Ectodermal cell (in vitro differentiated cells): ENCODE data around the gene GPR17.

Experiments used
- H3K27ac ChIP-seq: 2 replicates; pipeline ENCODE4 v1.7.0; 2013; ENCODE audit warnings: mild to moderate bottlenecking, low read depth, low read length; ENCODE audit not compliant: insufficient read depth, poor library complexity, severe bottlenecking
- H3K27me3 ChIP-seq: 2 replicates; pipeline ENCODE4 v1.7.0; 2013; ENCODE audit warnings: mild to moderate bottlenecking, low read length; ENCODE audit not compliant: insufficient read depth, control insufficient read depth, poor library complexity, severe bottlenecking
- H3K36me3 ChIP-seq: one replicate; pipeline ENCODE4 v1.7.0; 2013; ENCODE audit warnings: low read length; ENCODE audit not compliant: control insufficient read depth, insufficient read depth
- H3K4me1 ChIP-seq: one replicate; pipeline ENCODE4 v1.7.0; 2013; ENCODE audit warnings: low read length; ENCODE audit not compliant: control insufficient read depth, insufficient read depth
- H3K4me3 ChIP-seq: 2 replicates; pipeline ENCODE4 v1.7.0; 2013; ENCODE audit warnings: low read depth, low read length, control low read depth; ENCODE audit not compliant: insufficient read depth
- H3K9me3 ChIP-seq: 2 replicates; pipeline ENCODE4 v1.7.0; 2013; ENCODE audit warnings: mild to moderate bottlenecking, low read length, moderate library complexity; ENCODE audit not compliant: control insufficient read depth
- WGBS, 2 experiments: methylation state at CpG; one replicate each; pipeline ENCODE4 v1.1.7; 2013; ENCODE audit warnings: missing lambda C conversion rate in 2 of 2; 5-methylcytosine and 5-hydroxymethylcytosine counted together

GPR17 gene

GRCh38 chr2:127636248-127637235 is 9.4 kb upstream of the GPR17 start:
- H3K27me3 ChIP-seq = no peaks in the 10 kb centered on the region
- no peaks in the 10 kb centered on the region for H3K36me3 ChIP-seq
- WGBS, 2 experiments = 94 to 96% methylated on average over 33 of the region's 33 CpGs
- H3K4me3 ChIP-seq = no peak overlapping the region
- no peak overlapping the region for H3K27ac ChIP-seq
- peaks cover 11% of the 10 kb centered on the region for H3K4me1 ChIP-seq
- H3K9me3 ChIP-seq = no peaks in the 10 kb centered on the region

GRCh38 chr2:127637236-127637630 is 8.7 kb upstream of the GPR17 start:
- peaks cover 11% of the 10 kb centered on the region for H3K4me1 ChIP-seq
- H3K36me3 ChIP-seq = no peaks in the 10 kb centered on the region
- 78 to 81% methylated on average over 13 of the region's 13 CpGs for WGBS, 2 experiments
- no peak overlapping the region for H3K4me3 ChIP-seq
- H3K9me3 ChIP-seq = no peaks in the 10 kb centered on the region
- H3K27ac ChIP-seq = peak overlapping the region; percentile 23
- no peaks in the 10 kb centered on the region for H3K27me3 ChIP-seq

- Histone ChIP-seq H3K4me3 (no peak overlapping the region), H3K27me3 (no peaks in the 10 kb centered on the region), H3K9me3 (no peaks in the 10 kb centered on the region), H3K27ac (peak overlapping the region; percentile 23), H3K36me3 (no peaks in the 10 kb centered on the region), H3K4me1 (peaks cover 11% of the 10 kb centered on the region)
- 50 to 54% methylated on average over 8 of the region's 8 CpGs for WGBS, 2 experiments
Measured at GRCh38 chr2:127637725-127638252, 8.2 kb upstream of the GPR17 start.

DNA sequence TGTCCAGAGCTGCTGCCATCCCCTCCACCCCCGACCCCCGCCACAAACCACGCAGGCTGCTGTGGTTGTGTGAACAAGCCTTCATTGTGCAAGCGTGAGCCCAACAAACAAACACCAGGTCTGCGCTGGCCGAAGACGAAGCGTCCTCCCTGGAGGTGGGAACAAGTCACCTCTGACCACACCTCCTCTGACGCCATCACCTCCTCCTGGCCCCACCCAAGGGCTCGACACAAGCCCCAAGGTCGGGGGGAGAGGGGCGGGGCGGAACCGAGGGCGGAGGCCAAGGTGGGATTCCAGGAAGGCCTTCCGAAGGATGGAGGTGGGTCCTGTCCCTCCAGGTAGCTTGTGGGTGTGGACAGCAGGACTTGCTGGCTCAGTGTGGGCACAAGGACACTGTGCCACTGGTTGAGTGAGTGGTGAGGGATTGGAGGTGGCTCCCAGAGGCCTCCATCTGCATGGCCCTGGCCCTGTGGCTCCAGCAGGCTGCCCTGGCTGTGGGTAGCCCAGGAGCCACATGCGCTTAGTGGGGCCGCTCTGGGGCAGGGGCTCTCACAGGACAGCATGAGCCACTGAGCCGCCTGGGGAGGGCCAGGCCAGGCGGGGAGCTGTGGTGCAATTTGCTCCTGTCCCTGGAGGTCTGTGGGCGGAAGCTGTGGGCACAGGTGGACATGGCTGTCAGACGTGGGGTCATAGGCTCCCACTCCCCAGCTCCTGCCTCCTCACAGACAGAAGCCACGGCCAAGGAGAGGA is 7.4 kb upstream of the GPR17 start:
- 72 to 76% methylated on average over 23 of the region's 23 CpGs for WGBS, 2 experiments
- Histone ChIP-seq H3K27ac (no peak overlapping the region), H3K4me3 (no peak overlapping the region), H3K36me3 (no peaks in the 10 kb centered on the region), H3K27me3 (no peaks in the 10 kb centered on the region), H3K9me3 (no peaks in the 10 kb centered on the region), H3K4me1 (peaks cover 11% of the 10 kb centered on the region)

- WGBS, 2 experiments = 92 to 93% methylated on average over 13 of the region's 13 CpGs
- no peak overlapping the region for H3K27ac ChIP-seq
- H3K36me3 ChIP-seq = no peaks in the 10 kb centered on the region
Measured at GRCh38 chr2:127639111-127639474, 6.9 kb upstream of the GPR17 start.

DNA sequence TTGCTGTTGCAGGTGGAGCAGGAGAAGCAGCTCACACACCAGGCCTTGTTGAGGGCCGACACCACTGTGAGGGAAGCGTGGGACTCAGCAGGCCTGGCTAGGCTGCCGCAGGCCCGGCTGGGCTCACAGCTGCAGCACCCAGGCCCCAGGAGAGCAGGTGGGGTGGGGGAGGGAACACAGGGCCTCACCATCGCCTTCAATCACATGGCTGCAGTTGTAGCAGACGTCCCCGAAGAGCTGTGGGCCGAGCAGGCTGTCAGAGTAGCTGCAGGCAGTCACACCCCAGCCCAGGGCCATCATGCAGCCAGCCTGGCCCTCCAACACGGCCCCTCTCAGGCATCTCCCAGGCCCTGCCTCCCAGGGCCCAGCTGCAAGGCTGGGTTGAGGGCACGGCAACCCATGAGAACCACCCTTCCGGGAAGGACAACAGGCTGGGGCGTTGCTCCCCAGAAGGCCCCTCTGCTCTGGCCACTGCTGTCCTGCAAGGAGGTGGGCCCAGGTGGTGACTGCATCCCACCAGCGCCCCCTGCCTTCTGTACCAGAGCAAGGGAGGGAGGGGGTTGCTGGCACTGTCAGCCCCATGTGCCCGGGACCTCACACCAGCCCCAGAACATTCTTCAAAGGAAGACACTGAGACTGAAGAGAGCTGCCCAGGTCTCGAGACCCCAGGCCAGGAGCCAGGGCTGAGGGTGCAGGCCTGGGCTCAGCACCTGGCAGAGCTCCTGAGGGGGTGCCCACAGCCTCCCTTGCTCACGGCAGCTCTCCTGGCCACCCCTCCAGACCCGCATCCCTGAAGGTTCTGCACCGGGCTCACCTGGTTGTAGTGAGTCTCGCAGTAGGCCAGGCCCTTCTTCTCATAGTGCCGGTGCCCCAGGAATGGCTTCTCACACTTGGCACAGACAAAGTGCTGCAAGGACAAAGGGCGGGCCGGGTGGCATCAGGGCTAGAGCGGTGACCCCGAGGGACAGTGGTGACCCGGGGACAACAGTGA is 5.6 kb upstream of the GPR17 start:
- H3K27me3 ChIP-seq = no peaks in the 10 kb centered on the region
- 87 to 88% methylated on average over 25 of the region's 25 CpGs for WGBS, 2 experiments
- no peak overlapping the region for H3K4me3 ChIP-seq
- no peaks in the 10 kb centered on the region for H3K36me3 ChIP-seq
- no peak overlapping the region for H3K27ac ChIP-seq
- H3K4me1 ChIP-seq = peaks cover 17% of the 10 kb centered on the region
- no peaks in the 10 kb centered on the region for H3K9me3 ChIP-seq

More at GRCh38 chr2:127639111-127639474, 6.9 kb upstream of the GPR17 start:
- H3K9me3 ChIP-seq = no peaks in the 10 kb centered on the region
- no peaks in the 10 kb centered on the region for H3K27me3 ChIP-seq
- peaks cover 15% of the 10 kb centered on the region for H3K4me1 ChIP-seq
- H3K4me3 ChIP-seq = no peak overlapping the region

- H3K4me1 ChIP-seq = peaks cover 24% of the 10 kb centered on the region
- no peak overlapping the region for H3K4me3 ChIP-seq
- no peaks in the 10 kb centered on the region for H3K27me3 ChIP-seq
- H3K9me3 ChIP-seq = no peaks in the 10 kb centered on the region
- WGBS, 2 experiments = 88 to 95% methylated on average over 6 of the region's 6 CpGs
- H3K36me3 ChIP-seq = no peaks in the 10 kb centered on the region
- no peak overlapping the region for H3K27ac ChIP-seq
Measured at GRCh38 chr2:127641133-127641532, 4.8 kb upstream of the GPR17 start.

DNA sequence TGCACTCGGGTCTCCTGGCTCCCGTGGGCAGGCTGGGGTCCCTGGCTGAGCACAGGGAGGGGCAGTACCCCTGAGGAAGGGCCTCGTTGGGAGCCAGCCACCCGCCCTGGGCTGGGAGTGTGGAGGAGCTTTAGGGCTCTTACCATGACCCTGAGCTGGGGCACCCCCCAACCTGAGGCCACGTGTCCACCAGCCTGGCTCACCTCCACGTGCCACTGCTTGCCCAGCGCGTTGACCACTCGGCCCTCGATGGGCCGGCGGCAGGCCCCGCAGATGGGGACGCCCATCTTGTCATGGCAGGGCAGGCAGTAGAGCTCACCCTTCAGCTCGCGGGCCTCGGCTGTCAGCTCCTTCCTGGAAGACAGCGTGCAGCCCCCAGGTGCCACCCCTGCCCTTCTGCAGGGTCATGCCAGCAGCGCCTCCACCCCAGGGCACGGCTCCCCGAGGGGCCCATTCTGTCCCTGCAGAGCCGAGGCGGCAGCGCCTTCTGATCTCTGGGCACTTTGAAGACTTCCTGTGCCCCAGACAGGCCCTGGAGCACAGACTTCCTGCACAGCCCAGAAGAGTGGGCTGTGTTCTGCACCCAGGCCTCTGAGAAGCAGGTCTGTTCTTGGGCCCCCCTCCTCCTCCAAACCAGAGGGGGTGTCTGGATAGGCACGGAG is 4.0 kb upstream of the GPR17 start:
- H3K9me3 ChIP-seq = no peaks in the 10 kb centered on the region
- H3K27ac ChIP-seq = no peak overlapping the region
- H3K36me3 ChIP-seq = no peaks in the 10 kb centered on the region
- H3K4me3 ChIP-seq = no peak overlapping the region
- WGBS, 2 experiments = 93 to 95% methylated on average over 24 to 25 of the region's 25 CpGs
- H3K27me3 ChIP-seq = no peaks in the 10 kb centered on the region
- peaks cover 24% of the 10 kb centered on the region for H3K4me1 ChIP-seq

- no peaks in the 10 kb centered on the region for H3K9me3 ChIP-seq
- H3K27ac ChIP-seq = no peak overlapping the region
- no peaks in the 10 kb centered on the region for H3K27me3 ChIP-seq
- WGBS, 2 experiments = 91 to 92% methylated on average over 17 of the region's 17 CpGs
- no peak overlapping the region for H3K4me3 ChIP-seq
- H3K36me3 ChIP-seq = no peaks in the 10 kb centered on the region
- H3K4me1 ChIP-seq = peaks cover 23% of the 10 kb centered on the region
Measured at GRCh38 chr2:127642706-127643438, 3.1 kb upstream of the GPR17 start.
